ENCODE measurements around the gene CES3. TPM values are rescaled to one million over a fixed set of nuclear protein-coding genes. Genes with fewer than 3 reads are reported as not detected.

CES3 gene
- total RNA-seq, 1 donor from 2014 or later: 1.5 TPM

DNA sequence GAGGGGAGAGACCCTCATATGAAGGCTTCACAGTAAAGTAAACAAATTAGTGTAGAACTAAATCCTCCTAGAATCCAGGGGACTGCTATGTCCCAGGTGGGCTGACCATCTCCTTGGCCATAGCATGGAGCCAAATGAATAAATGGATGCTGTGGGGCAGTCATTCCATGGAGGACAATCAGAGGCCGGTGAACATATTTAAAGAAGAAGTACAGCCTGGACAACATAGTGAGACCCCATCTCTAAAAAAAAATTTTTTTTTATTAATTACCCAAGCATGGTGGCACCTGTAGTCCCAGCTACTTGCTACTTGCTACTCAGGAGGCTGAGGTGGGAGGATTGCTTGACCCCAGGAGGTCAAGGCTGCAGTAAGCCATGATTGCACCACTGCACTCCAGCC, 62.6 kb downstream of the CES3 start:
- FAIRE-seq (no peak), DNase-seq (ENCODE audit: low read depth) (no peak)
- H3K79me2 ChIP-seq (ENCODE audit: insufficient read depth, low read length): peaks cover 3% of the 10 kb centered on the region

More for the DNA sequence above, 62.6 kb downstream of the CES3 start:
- Mint-ChIP-seq H3K27me3 (ENCODE audit: low read depth, unreplicated experiment) (no peaks in the 10 kb centered on the region), H3K9me3 (ENCODE audit: unreplicated experiment) (no peaks in the 10 kb centered on the region), H3K27ac (ENCODE audit: unreplicated experiment) (peak overlapping the region; percentile 43), H3K36me3 (ENCODE audit: low read depth, unreplicated experiment) (no peaks in the 10 kb centered on the region), H3K4me1 (ENCODE audit: low read depth, unreplicated experiment) (peaks cover 28% of the 10 kb centered on the region), H3K4me3 (ENCODE audit: unreplicated experiment) (no peak overlapping the region)
- no peak for TF ChIP-seq CTCF (IDR thresholded peaks at IDR 0.05; ENCODE audit: insufficient read depth, low read depth, low read length)
- TF ChIP-seq EZH2 (IDR thresholded peaks at IDR 0.05; ENCODE audit: insufficient read depth, low read length): no peak
- Histone ChIP-seq H3K9ac (ENCODE audit: low read length) (no peak overlapping the region), H3K36me3 (ENCODE audit: insufficient read depth, low read length) (no peaks in the 10 kb centered on the region), H3K27me3 (ENCODE audit: insufficient read depth, low read length) (no peaks in the 10 kb centered on the region), H3K27ac (ENCODE audit: low read depth, low read length) (no peak overlapping the region), H3K4me3 (ENCODE audit: insufficient read depth, low read depth, low read length) (no peak overlapping the region), H3K4me1 (ENCODE audit: insufficient read depth, low read length) (peaks cover 7% of the 10 kb centered on the region), H2AFZ (ENCODE audit: low read depth, low read length) (no peak overlapping the region), H4K20me1 (ENCODE audit: insufficient read depth, low read length) (no peaks in the 10 kb centered on the region), H3K9me3 (ENCODE audit: insufficient read depth, low read depth, low read length) (no peaks in the 10 kb centered on the region), H3K4me2 (ENCODE audit: low read length) (no peak overlapping the region)

Other genes with a start within 250 kb of the CES3 start
- gene DYNC1LI2, start 209.7 kb upstream of the CES3 start, total RNA-seq: 133 and 150 TPM in 2 replicates
- gene TERB1, start 159.7 kb upstream of the CES3 start, total RNA-seq: 0.16 and 0.50 TPM in 2 replicates
- gene NAE1, start 130.3 kb upstream of the CES3 start, total RNA-seq: 55.0 and 65.0 TPM in 2 replicates
- gene CA7, start 116.9 kb upstream of the CES3 start, total RNA-seq: not detected in 2 replicates
- gene PDP2, start 80.8 kb upstream of the CES3 start, total RNA-seq: 12.1 and 16.8 TPM in 2 replicates
- gene CDH16, start 42.4 kb upstream of the CES3 start, total RNA-seq: not detected in 2 replicates
- 10.2 and 12.1 TPM in 2 replicates for gene RRAD, start 35.7 kb upstream of the CES3 start, total RNA-seq
- 69.5 and 75.6 TPM in 2 replicates for gene CIAO2B, start 26.9 kb upstream of the CES3 start, total RNA-seq
- gene CES2, start 25.8 kb upstream of the CES3 start, total RNA-seq: 22.9 and 28.8 TPM in 2 replicates
- gene CES4A, start 27.3 kb downstream of the CES3 start, total RNA-seq: 1.2 TPM in 2 replicates
- 94.8 and 104 TPM in 2 replicates for gene CBFB, start 67.9 kb downstream of the CES3 start, total RNA-seq
- 16.1 and 17.1 TPM in 2 replicates for gene PHAF1, start 148.7 kb downstream of the CES3 start, total RNA-seq
- gene B3GNT9, start 189.7 kb downstream of the CES3 start, total RNA-seq: 7.6 and 9.4 TPM in 2 replicates
- 10.1 and 11.0 TPM in 2 replicates for gene TRADD, start 198.6 kb downstream of the CES3 start, total RNA-seq
- gene FBXL8, start 198.7 kb downstream of the CES3 start, total RNA-seq: 5.6 and 6.8 TPM in 2 replicates
- gene HSF4, start 203.5 kb downstream of the CES3 start, total RNA-seq: 4.4 and 4.5 TPM in 2 replicates
- gene NOL3, start 209.3 kb downstream of the CES3 start, total RNA-seq: 9.5 and 10.9 TPM in 2 replicates
- gene MATCAP1, start 222.7 kb downstream of the CES3 start, total RNA-seq: 26.1 TPM in 2 replicates
- gene EXOC3L1, start 228.9 kb downstream of the CES3 start, total RNA-seq: 0.45 and 0.62 TPM in 2 replicates
- 44.7 and 51.2 TPM in 2 replicates for gene E2F4, start 230.9 kb downstream of the CES3 start, total RNA-seq
- 1.2 and 1.4 TPM in 2 replicates for gene ELMO3, start 237.9 kb downstream of the CES3 start, total RNA-seq